Panc1 (cell line): ENCODE results near the gene SEPTIN1. TPM values are rescaled to one million over a fixed set of nuclear protein-coding genes. Genes with fewer than 3 reads are reported as not detected.

ENCODE experiments used
- ATAC-seq: fragments of 200-7000 bp; cut with Tn5 transposase; 2 replicates; pipeline ENCODE4 v1.9.1; 2020; ENCODE audit warnings: mild to moderate bottlenecking, moderate library complexity
- BruUV-seq: library from RNA; stranded (reverse); fragments of 400-500 nt; replicated peaks from 2 replicates; lab custom pipeline; 2021; lab: Mats Ljungman, UMichigan
- CTCF ChIA-PET: fragments of 300-600 bp; sonication (Branson Sonifier 250); formaldehyde crosslinking; loops from one replicate; lab custom pipeline; 2022; ENCODE audit warnings: antibody characterized with exemption; lab: Charles Lee
- POLR2A ChIA-PET: fragments of 300-600 bp; sonication (Branson Sonifier 250); formaldehyde crosslinking; loops from one replicate; lab custom pipeline; 2022; ENCODE audit warnings: antibody characterized with exemption; lab: Charles Lee
- DNase-seq: peaks from one replicate; pipeline ENCODE4 v3.0.0-alpha.2; 2010; ENCODE audit warnings: low read depth, low spot score
- H3K27ac ChIP-seq: 2 replicates; pipeline ENCODE4 v1.5.1; 2011; ENCODE audit warnings: mild to moderate bottlenecking, low read length, inconsistent platforms
- H3K27me3 ChIP-seq: fragments of 200-500 bp; sonication (Bioruptor generic); 2 replicates; pipeline ENCODE4 v1.6.0; 2014; ENCODE audit warnings: low read length, inconsistent platforms; ENCODE audit not compliant: control insufficient read depth, insufficient read depth
- H3K36me3 ChIP-seq: fragments of 200-500 bp; sonication (Bioruptor generic); 2 replicates; pipeline ENCODE4 v1.5.1; 2014; ENCODE audit warnings: inconsistent platforms, mild to moderate bottlenecking, low read length, moderate library complexity; ENCODE audit not compliant: control insufficient read depth, insufficient read depth
- H3K4me1 ChIP-seq: 2 replicates; pipeline ENCODE4 v1.5.1; 2011; ENCODE audit warnings: inconsistent platforms, mild to moderate bottlenecking, low read length, moderate library complexity; ENCODE audit not compliant: control insufficient read depth, insufficient read depth
- H3K4me3 ChIP-seq, 2 experiments: 2 replicates each; pipeline ENCODE4 v1.5.1; 2011 to 2012; ENCODE audit warnings: low read depth in 2 of 2, low read length in 2 of 2, mild to moderate bottlenecking in 2 of 2, inconsistent platforms in 1 of 2, moderate library complexity in 1 of 2
- H3K9me3 ChIP-seq: fragments of 200-500 bp; sonication (Bioruptor generic); 2 replicates; pipeline ENCODE4 v1.5.1; 2014; ENCODE audit warnings: low read depth, mild to moderate bottlenecking, inconsistent platforms, low read length, moderate library complexity; ENCODE audit not compliant: control insufficient read depth, insufficient read depth
- CTCF ChIP-seq: fragments of 450-650 bp; IDR thresholded peaks from 2 replicates; pipeline ENCODE4 v1.5.1; 2017; ENCODE audit warnings: mild to moderate bottlenecking
- POLR2AphosphoS5 ChIP-seq: IDR thresholded peaks from 2 replicates; pipeline ENCODE4 v1.6.1; 2012; ENCODE audit warnings: mild to moderate bottlenecking, low read depth, low read length, moderate library complexity
- REST ChIP-seq, 2 experiments: IDR thresholded peaks; 2 replicates each; pipeline ENCODE4 v1.6.1; 2011 to 2012; ENCODE audit warnings: low read depth in 2 of 2, control low read depth in 1 of 2, low read length in 1 of 2, mild to moderate bottlenecking in 1 of 2, moderate library complexity in 1 of 2; ENCODE audit not compliant: insufficient read depth in 1 of 2
- SIN3A ChIP-seq: IDR thresholded peaks from 2 replicates; pipeline ENCODE4 v1.6.1; 2012; ENCODE audit warnings: low read depth, mild to moderate bottlenecking, low read length, moderate library complexity, borderline replicate concordance; ENCODE audit not compliant: insufficient read depth
- TCF7L2 ChIP-seq: IDR thresholded peaks from 2 replicates; pipeline ENCODE4 v1.6.1; 2011; ENCODE audit warnings: mild to moderate bottlenecking, low read depth, low read length, inconsistent platforms
- in situ Hi-C: cut with HindIII; loops from 2 replicates; pipeline ENCODE4 v1.10.0; 2016; ENCODE audit warnings: low sequenced_read_pairs, low pct_unique_long_range_greater_than_20kb
- intact Hi-C: fragments of 100-400 bp; cut with micrococcal nuclease; formaldehyde crosslinking; loops from one replicate; pipeline ENCODE4 v1.10.0; 2022; ENCODE audit not compliant: unreplicated experiment
- total RNA-seq: library from RNA; stranded (reverse); gene quantifications from one replicate; pipeline ENCODE4 v1.2.1, GENCODE V29; 2021; ENCODE audit not compliant: unreplicated experiment

SEPTIN1 gene
- total RNA-seq, 1 experiment from 2014 or later = 1.7 TPM

- H3K36me3 ChIP-seq = peaks cover 9% of the 10 kb centered on the region; the same call in 1 of the 2 replicates
Observed at GRCh38 chr16:30428055-30428454, 45.7 kb upstream of the SEPTIN1 start.

GRCh38 chr16:30421010-30421409 lies 38.6 kb upstream of the SEPTIN1 start:
- Histone ChIP-seq H3K36me3 (peaks cover 7% of the 10 kb centered on the region), H3K4me1 (peaks cover 13% of the 10 kb centered on the region), H3K9me3 (no peaks in the 10 kb centered on the region), H3K27me3 (no peaks in the 10 kb centered on the region), H3K4me3 (no peak overlapping the region), H3K27ac (no peak overlapping the region)
- no peak for DNase-seq
- POLR2A ChIA-PET = no interaction called here
- in situ Hi-C loops (no loop called here), intact Hi-C loops (no loop called here)
- CTCF ChIA-PET = no interaction called here
- no peak for ATAC-seq
- TF ChIP-seq TCF7L2 (no peak), CTCF (no peak), SIN3A (no peak), REST (IDR thresholded peaks at IDR 0.05; ENCODE audit: insufficient read depth in 1 of 2, low read depth in 2 of 2, low read length in 1 of 2) (no peak), POLR2AphosphoS5 (no peak)
- no TSS peak for BruUV-seq

More at GRCh38 chr16:30428055-30428454, 45.7 kb upstream of the SEPTIN1 start:
- intact Hi-C loops (no loop called here), in situ Hi-C loops (no loop called here)
- DNase-seq (no peak), ATAC-seq (no peak)
- peaks cover 9% of the 10 kb centered on the region for H3K4me1 ChIP-seq
- CTCF ChIA-PET = no interaction called here
- no peaks in the 10 kb centered on the region for H3K9me3 ChIP-seq
- no peak overlapping the region for H3K4me3 ChIP-seq
- no TSS peak for BruUV-seq
- H3K27ac ChIP-seq = no peak overlapping the region
- no peaks in the 10 kb centered on the region for H3K27me3 ChIP-seq
- no peak for TF ChIP-seq TCF7L2
- no peak for TF ChIP-seq SIN3A
- TF ChIP-seq CTCF = no peak
- no peak for TF ChIP-seq POLR2AphosphoS5
- TF ChIP-seq REST (IDR thresholded peaks at IDR 0.05; ENCODE audit: insufficient read depth in 1 of 2, low read depth in 2 of 2, low read length in 1 of 2) = no peak
- POLR2A ChIA-PET = no interaction called here
